GM12891 (cell line): ENCODE results near the gene TTYH1.

Experiments used
- PAX5 ChIP-seq: IDR thresholded peaks from 2 replicates; pipeline ENCODE4 v1.6.1; 2011; ENCODE audit warnings: low read length, moderate library complexity, mild to moderate bottlenecking; ENCODE audit not compliant: insufficient read depth, severe bottlenecking
- POLR2A ChIP-seq: IDR thresholded peaks from 2 replicates; pipeline ENCODE4 v1.6.1; 2011; ENCODE audit warnings: low read depth, low read length, control low read depth
- POLR2AphosphoS5 ChIP-seq: IDR thresholded peaks from 2 replicates; pipeline ENCODE4 v1.6.1; 2011; ENCODE audit warnings: low read depth, low read length, control low read depth
- POU2F2 ChIP-seq: IDR thresholded peaks from 2 replicates; pipeline ENCODE4 v1.6.1; 2011; ENCODE audit warnings: low read depth, mild to moderate bottlenecking, control low read depth, low read length, moderate library complexity
- SPI1 ChIP-seq: IDR thresholded peaks from 2 replicates; pipeline ENCODE4 v1.6.1; 2011; ENCODE audit warnings: low read depth, low read length, control low read depth
- TAF1 ChIP-seq: IDR thresholded peaks from 2 replicates; pipeline ENCODE4 v1.6.1; 2011; ENCODE audit warnings: low read depth, low read length, control low read depth

DNA sequence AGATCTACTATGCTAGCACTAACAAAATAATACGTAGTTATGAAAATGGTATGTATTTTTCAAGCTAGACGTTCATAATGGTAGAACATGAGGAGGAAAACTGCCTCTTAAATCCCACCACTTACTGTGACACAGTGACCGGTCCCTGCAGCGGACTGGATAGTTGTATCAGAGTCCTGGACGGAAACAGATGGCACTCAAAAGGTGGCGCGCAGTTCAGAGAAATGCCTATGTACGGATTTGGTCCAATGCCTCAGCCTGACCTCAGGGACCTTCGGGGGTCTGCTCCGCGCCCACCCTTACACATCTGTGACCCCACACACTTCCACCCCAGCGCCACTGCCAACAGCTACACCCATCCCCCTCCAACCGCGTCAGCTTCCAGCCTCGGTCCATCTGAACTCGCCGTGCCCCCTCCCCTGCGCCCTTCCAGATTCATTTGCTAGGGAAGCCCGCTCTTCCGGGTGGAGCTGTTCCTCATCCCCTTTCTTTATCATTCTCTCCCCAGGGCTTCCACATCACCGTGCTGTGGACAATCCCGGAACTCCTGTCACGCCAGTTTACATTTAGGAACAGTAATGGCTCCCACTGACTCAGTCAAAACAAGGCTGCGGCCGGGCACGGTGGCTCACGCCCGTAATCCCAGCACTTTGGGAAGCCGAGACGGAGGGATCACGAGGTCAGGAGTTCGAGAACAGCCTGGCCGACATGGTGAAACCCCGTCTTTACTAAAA, 32.9 kb downstream of the TTYH1 start:
- TF ChIP-seq TAF1 (no peak; the same call in 1 of the 2 replicates), POLR2AphosphoS5 (no peak), POLR2A (no peak), PAX5 (no peak), SPI1 (no peak), POU2F2 (no peak)
